ENCODE results near the gene PRKN. TPM values are rescaled to one million over a fixed set of nuclear protein-coding genes. Genes with fewer than 3 reads are reported as not detected.

The PRKN gene
- total and polyA plus RNA-seq, 2 experiments from 2014 or later = 11.7 to 28.1 TPM

DNA sequence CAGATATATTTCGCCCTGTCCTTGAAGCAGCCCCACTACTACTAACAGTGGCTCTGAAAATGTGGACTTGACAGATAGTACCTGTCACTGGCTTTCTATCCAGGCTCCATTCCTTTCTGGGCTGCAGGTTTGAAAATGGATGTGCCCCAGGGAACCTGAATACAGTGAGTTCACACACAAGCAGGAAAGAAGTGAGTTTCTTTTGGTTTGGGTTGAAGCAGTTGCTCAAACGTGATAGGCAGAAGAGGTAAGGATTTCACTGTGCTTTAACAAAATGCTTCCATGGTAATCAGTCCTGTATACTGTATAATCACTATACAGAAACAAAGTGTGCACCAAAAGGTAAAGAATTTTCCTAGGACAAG is 382.9 kb downstream of the PRKN start:
- TF ChIP-seq, protein P1, sequence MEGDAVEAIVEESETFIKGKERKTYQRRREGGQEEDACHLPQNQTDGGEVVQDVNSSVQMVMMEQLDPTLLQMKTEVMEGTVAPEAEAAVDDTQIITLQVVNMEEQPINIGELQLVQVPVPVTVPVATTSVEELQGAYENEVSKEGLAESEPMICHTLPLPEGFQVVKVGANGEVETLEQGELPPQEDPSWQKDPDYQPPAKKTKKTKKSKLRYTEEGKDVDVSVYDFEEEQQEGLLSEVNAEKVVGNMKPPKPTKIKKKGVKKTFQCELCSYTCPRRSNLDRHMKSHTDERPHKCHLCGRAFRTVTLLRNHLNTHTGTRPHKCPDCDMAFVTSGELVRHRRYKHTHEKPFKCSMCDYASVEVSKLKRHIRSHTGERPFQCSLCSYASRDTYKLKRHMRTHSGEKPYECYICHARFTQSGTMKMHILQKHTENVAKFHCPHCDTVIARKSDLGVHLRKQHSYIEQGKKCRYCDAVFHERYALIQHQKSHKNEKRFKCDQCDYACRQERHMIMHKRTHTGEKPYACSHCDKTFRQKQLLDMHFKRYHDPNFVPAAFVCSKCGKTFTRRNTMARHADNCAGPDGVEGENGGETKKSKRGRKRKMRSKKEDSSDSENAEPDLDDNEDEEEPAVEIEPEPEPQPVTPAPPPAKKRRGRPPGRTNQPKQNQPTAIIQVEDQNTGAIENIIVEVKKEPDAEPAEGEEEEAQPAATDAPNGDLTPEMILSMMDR (IDR thresholded peaks at IDR 0.05; ENCODE audit: low read depth, low read length) = no peak
- H3K36me3 ChIP-seq = no peaks in the 10 kb centered on the region
- peak overlapping the region; percentile 8 for H3K27ac ChIP-seq
- peak in 1 of 2 donors; percentile 1 for DNase-seq (ENCODE audit: low read depth in 1 of 2, low spot score in 1 of 2)
- peaks cover 19% of the 10 kb centered on the region for H3K4me1 ChIP-seq (ENCODE audit: low read depth)
- no peaks in the 10 kb centered on the region for H3K9me3 ChIP-seq (ENCODE audit: low read depth)
- H3K4me3 ChIP-seq = no peak overlapping the region
- no peaks in the 10 kb centered on the region for H3K27me3 ChIP-seq

DNA sequence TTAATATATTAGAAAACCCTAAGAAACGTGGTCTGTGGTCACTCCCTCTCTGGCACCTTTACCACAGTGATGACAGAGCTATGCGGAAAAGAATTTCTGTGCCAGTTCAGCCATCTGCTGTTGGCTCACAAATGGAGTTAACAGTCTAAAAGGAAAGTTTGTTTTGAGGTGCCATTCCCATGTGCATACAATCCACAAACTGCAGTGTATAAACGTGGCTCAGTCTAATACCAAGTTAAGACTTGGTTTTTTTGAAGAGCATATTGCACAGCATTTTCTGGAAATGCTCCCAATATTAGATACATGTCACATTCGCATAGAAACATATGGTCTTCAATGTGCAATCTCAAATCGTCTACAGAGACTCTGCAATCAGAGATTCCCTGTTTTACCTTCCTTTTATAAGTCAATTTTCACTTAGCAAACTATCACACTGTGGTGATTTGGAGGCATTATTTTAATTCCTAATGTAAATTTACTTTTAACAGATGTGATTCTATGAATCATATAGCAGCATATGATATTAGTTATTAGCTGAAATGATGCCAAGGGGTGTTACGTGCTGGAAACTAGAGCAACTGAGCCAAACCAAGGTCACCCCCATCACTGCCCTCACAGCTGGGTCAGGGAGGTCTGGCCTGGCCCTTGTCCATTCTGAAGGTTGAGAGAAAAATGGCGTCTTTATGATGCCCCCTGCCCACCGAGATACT is 383.5 kb downstream of the PRKN start:
- H3K4me1 ChIP-seq (ENCODE audit: low read depth) = peaks cover 19% of the 10 kb centered on the region
- no peak overlapping the region for H3K4me3 ChIP-seq
- H3K27ac ChIP-seq = no peak overlapping the region
- DNase-seq (ENCODE audit: low read depth in 1 of 2, low spot score in 1 of 2) = peak in 1 of 2 donors; percentile 73
- H3K27me3 ChIP-seq = no peaks in the 10 kb centered on the region
- H3K36me3 ChIP-seq = no peaks in the 10 kb centered on the region
- H3K9me3 ChIP-seq (ENCODE audit: low read depth) = no peaks in the 10 kb centered on the region
- TF ChIP-seq, protein P1 (IDR thresholded peaks at IDR 0.05; ENCODE audit: low read depth, low read length) = no peak

DNA sequence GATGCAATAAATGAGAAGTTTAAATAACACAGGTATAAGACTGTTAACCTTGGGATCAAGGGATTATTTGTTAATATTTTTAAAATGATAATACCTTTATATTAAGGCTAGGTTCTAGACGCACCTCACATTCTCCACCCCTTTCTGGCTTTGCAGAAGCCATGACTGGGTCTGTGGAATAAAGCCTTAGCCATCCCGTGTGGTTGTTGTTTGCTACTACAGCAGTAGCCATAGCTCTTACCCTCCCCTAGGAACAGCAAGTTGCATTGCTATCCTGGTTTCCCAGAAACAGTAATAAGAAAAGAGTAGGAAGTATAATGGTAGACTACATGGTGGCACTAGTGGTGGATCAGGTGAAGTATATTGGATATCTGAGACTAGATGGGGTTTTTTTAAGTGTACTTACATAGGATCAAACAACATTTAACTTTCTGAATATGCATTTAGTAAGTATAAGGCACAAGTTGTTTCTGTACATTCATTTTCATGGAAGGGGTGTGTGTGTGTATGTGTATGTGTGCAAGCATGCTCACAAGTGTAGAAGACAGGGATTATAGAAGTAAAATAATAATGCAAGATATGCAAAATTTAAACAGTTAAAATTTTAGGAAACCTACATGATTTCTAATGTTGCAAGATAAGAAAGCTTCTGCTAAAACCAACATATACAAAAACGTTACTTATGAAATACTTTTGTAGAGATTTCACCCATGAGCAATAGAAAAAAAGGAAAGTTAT is 384.2 kb downstream of the PRKN start:
- Histone ChIP-seq H3K9me3 (ENCODE audit: low read depth) (no peaks in the 10 kb centered on the region), H3K4me1 (ENCODE audit: low read depth) (peaks cover 19% of the 10 kb centered on the region), H3K27ac (no peak overlapping the region), H3K27me3 (no peaks in the 10 kb centered on the region), H3K36me3 (no peaks in the 10 kb centered on the region), H3K4me3 (no peak overlapping the region)
- DNase-seq (ENCODE audit: low read depth in 1 of 2, low spot score in 1 of 2) = peak in 1 of 2 donors; percentile 8
- TF ChIP-seq, protein P1 (IDR thresholded peaks at IDR 0.05; ENCODE audit: low read depth, low read length) = no peak

DNA sequence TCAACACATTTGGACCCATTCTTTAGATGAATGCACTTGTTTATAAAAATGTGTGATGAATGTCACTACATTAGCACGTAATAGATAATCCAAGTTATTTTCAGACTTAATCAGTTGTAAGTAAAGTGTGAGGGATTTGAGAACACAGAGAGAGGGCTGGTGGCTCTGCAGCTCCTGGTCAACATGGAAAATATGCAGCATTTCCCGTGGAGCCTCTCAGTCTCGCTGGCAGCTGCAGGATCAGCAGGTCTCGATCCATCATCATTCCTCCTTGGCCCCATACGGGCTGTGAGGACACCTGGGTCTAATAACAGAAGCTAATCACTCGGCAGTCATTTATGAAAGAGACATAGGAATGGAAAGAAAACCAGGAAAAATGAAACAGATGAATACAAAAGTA is 390.2 kb downstream of the PRKN start:
- TF ChIP-seq, protein P1 (IDR thresholded peaks at IDR 0.05; ENCODE audit: low read depth, low read length) = no peak
- Histone ChIP-seq H3K9me3 (ENCODE audit: low read depth) (no peaks in the 10 kb centered on the region), H3K27ac (no peak overlapping the region), H3K4me3 (no peak overlapping the region), H3K36me3 (no peaks in the 10 kb centered on the region), H3K4me1 (ENCODE audit: low read depth) (no peaks in the 10 kb centered on the region), H3K27me3 (no peaks in the 10 kb centered on the region)
- DNase-seq (ENCODE audit: low read depth in 1 of 2, low spot score in 1 of 2) = no peak

DNA sequence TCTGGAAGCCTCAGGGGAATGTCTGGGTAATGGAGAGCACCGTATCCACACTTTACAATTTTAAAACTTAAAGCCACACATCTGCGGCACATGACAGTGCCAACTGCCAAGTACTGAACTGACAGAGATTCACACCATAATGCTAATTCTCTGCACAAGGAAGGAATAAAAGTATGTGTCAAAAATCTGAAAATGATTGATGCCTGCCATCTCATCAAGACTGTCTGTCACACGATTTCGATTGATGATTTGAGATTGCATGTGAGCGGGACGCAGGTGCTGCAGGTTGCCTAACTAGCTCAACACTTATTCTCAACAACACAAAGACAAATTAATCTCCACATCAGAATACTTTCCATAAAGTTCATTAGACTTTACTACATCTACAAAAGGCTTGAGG is 391.2 kb downstream of the PRKN start:
- Histone ChIP-seq H3K36me3 (no peaks in the 10 kb centered on the region), H3K9me3 (ENCODE audit: low read depth) (no peaks in the 10 kb centered on the region), H3K4me1 (ENCODE audit: low read depth) (no peaks in the 10 kb centered on the region), H3K4me3 (no peak overlapping the region), H3K27me3 (no peaks in the 10 kb centered on the region), H3K27ac (no peak overlapping the region)
- TF ChIP-seq, protein P1 (IDR thresholded peaks at IDR 0.05; ENCODE audit: low read depth, low read length) = no peak
- no peak for DNase-seq (ENCODE audit: low read depth in 1 of 2, low spot score in 1 of 2)
